Stimulated activated CD4-positive, alpha-beta T cell treated with anti-CD3 and anti-CD28 coated beads, Interleukin-2, amount 100 ng/mL, for 24 hours (primary cell): Measurements from ENCODE around the gene ARHGAP11B.
A peak's percentile ranks its signal among the peaks of the same experiment; 100 is the strongest.
"Not testable (repeated sequence)": the region's sequence is repeated elsewhere in the genome, so short reads cannot be mapped to it uniquely, and the experiment has no call there.

ENCODE experiments used
- DNase-seq, 2 donors: peaks; one replicate each; pipeline ENCODE4 v3.0.0-alpha.2; 2020

Gene ARHGAP11B

DNA sequence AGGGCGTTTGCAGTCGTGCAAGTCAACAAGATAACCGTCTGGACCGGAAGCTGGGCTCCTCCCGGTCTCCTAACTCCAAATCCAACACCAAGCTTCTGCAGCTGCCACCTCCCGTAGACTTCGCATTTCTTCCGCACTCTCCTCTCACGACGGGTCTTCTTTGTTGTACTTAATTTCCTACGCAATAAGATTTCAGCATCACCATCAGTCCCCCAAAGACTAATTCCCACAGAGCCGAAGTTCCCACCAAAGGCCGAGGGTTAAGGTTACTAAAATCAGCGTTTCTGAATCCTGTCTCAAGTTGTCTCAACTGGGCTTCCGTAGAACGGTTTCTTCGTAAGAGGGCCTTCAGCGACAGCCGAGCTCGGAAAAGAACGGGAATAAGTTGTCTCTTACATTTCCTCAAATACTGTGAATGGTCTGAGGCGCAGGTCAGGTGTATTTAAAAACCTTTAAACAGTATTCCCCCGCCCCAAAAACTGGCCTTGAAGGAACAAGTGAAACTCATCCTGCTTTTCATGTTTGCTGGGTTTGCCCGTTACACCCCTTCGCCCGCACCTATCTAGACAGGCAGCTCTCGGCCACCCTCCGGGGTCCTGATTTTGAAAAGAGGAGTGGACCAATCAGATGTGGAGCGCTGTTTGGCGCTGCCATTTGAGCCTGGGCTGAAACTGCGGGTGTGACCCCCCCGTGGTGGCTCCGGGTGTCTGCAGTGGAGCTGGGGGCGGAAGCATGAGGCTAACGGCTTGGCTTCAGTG lies at the start of gene ARHGAP11B:
TSS of gene ARHGAP11B (plus strand) at position 693 of the 758 bp plus-strand sequence.
- DNase-seq: peak; percentile 94 to 95

DNA sequence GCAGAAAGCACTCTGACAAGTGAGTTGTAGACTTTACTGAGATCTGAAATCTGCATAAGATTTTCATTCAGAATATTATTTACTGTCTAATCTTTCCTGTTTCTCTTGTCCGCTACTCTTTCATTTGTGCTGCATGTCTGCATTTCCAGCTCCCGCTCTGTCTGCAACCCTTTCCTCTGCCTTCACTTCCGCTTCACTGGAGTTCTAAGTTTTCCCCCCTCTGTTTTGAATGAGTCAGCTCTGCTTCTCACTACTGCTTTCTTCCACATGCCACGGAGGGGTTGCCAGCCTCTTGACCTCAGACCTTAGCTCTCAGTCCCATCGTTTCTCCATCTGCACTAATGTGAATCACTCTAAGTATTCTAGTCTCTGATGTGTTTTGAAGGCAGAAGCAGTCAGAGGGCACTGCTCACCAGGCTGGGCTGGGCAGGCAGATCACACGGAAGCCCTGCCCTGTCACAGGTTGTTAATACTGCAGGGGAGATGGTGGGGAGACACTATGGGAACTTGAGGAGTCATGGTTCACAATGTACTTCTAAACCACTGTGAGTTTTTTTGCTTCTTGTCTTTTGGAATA lies 46.4 kb upstream of the ARHGAP11B start:
- not testable (repeated sequence) for DNase-seq

- DNase-seq: not testable (repeated sequence)
These were observed 45.2 kb upstream of the ARHGAP11B start for GRCh38 chr15:30580716-30581115.

DNA sequence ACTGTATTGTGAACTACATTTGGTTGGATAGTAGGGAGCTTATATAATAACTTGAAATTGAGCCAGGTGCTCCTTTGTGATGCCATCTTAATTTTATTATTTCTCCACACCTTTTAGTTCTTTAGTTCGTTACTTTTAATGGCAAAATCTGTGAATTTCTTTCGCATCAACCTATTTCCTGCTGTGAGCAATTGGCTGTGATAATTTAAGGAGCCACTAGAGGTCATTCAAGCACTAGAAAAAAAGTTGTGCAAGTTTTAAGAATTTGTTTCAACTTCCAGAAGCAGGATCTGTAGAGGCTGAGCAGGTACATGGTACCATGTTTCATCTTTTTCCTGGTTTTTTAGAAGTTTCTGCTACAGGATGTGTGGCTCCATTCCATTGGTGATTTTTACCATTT lies 27.0 kb upstream of the ARHGAP11B start:
- DNase-seq: not testable (repeated sequence)

DNA sequence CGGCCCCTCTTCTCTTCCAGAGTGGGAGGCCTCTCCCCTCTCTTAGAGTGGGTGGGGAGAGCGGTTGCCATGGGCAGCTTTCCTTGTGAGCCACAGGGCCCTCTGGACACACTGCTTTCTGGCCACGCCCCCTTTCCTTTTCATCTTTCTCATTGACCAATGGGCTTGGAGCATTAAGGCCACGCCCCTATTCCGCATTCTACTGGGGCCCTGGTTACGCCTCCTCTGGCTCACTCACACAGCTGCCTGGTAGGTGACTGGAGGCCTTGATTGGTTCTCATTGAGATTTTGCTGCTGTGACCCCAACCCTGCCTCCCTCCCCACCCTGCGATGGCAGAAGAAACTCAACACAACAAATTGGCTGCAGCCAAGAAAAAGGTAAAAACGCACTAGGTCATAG lies 22.1 kb upstream of the ARHGAP11B start, which contains the start of gene GOLGA8H:
TSS of gene GOLGA8H (plus strand) at position 233 of the 400 bp plus-strand sequence. CDS start at position 331, 98 bp downstream.
- not testable (repeated sequence) for DNase-seq

DNA sequence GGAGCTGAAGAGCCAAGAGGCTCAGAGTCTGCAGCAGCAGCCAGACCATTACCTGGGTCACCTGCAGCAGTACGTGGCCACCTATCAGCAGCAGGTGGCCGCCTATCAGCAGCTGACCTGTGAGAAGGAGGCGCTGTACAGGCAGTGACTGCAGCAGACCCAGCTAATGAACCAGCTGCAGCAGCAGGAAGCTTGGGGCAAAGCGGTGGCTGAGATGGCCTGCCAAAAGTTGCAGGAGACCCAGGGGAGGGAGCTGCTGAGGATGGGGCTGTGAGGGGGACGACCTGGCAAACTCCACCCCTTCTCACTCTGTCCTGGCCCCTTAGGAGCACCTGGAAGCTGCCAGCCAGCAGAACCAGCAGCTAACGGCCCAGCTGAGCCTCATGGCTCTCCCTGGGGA lies 13.7 kb upstream of the ARHGAP11B start:
- not testable (repeated sequence) for DNase-seq

DNA sequence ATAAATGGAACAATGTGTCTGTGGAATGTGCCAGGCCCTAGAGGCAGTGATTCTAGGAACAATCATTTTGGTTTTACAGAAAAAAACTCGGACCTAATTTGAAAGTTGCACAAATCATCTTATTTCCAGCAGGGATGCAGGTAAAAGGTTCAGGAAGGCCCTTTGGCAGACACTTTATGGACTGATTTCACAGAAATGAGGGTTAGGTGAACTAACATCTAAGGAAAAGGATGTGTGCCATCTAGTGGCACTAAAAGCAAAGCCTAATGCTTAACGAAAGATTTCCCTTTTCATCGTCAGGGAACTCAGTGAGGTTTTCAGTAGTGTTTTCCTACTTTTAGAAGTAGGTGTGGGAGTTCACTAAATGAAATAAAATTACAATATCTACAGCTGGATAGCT lies 4.6 kb upstream of the ARHGAP11B start:
- DNase-seq: not testable (repeated sequence)

GRCh38 chr15:30626194-30626565 lies 252 bp downstream of the ARHGAP11B start:
- not testable (repeated sequence) for DNase-seq

- peak in 1 of 2 donors; percentile 9 for DNase-seq
These were observed 704 bp downstream of the ARHGAP11B start for GRCh38 chr15:30626632-30627031.

DNA sequence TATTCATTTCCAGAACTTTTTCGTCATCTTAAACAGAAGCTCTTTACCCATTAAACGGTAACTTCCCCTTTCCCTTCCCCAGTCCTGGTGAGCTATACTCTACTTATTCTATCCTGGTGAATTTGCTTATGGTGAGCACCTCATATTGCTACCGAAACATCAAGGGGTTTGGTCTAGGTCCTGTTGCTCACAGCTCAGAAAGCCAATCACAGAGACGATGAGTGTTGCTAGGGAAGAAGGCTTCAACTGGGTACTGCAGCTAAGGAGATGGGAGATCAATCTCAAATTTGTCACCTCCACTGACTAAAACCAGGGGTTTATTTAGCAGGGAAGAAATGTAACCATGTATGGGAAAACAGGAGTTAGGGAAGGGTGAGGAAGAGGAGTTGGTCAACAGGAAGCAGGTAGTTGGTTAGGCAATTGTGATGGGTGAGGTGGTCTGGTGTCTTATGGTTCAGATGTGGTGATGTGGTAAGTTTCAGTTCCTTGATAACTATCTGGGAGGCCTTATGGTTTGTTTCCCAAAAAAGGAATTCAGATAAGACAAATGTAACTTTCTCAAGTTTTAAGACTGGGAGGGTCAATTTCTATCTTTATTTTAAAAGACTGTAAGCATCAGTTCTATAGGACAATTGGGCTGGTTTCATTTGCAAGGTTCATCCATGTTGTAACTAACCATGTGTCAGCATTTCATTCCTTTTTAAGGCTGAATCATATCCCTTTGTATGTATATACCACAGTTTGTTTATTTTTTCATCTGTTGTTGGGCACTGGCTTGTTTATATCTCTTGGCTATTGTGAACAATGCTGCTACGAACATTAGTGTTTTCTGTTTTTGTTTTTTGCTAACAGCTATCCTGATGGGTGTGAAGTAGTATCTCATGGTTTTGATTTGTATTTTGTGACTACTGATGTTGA lies 24.3 kb downstream of the ARHGAP11B start:
- no peak for DNase-seq

- DNase-seq: not testable (repeated sequence)
These were observed 35.2 kb downstream of the ARHGAP11B start for GRCh38 chr15:30661154-30661553.

DNA sequence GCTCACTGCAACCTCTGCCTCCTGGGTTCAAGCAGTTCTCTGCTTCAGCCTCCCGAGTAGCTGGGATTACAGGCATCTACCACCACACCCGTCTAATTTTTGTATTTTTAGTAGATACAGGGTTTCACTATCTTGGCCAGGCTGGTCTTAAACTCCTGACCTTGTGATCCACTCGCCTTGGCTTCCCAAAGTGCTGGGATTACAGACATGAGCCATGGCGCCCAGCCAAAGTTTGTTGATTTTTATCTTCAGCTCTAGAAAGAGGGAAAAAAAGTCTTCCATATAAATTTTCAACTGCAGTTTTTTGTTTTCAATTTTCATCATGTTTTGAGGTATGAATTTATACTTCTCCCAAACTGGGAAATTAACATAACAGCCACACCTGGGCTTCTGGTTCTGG lies 43.7 kb downstream of the ARHGAP11B start:
- not testable (repeated sequence) for DNase-seq

GRCh38 chr15:30670056-30670455 lies 44.1 kb downstream of the ARHGAP11B start:
- DNase-seq: no peak

GRCh38 chr15:30671309-30671708 lies 45.4 kb downstream of the ARHGAP11B start:
- DNase-seq: no peak

- DNase-seq: no peak
These were observed 49.2 kb downstream of the ARHGAP11B start for GRCh38 chr15:30675126-30675525.

DNA sequence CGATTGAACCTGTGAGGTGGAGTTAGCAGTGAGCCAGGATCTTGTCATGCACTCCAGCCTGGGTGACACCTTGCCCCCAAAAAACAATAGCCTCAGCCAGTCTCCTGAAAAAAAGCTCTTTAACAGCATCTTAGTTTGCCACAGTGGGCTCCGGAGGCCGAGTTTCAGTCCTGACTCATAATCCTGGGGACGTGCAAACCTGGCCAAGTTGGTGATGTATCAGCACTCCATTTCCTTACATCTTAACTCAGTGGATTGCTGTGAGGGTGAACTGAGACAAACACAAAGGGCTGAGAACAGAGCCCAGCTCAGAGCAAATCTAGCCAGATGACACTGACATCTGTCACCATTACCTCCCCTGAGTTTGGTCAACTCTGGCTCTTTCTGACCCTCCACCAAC lies 50.0 kb downstream of the ARHGAP11B start:
- not testable (repeated sequence) for DNase-seq

GRCh38 chr15:30680997-30681396 lies 55.1 kb downstream of the ARHGAP11B start:
- not testable (repeated sequence) for DNase-seq

GRCh38 chr15:30685709-30686285 lies 59.9 kb downstream of the ARHGAP11B start:
- not testable (repeated sequence) for DNase-seq

DNA sequence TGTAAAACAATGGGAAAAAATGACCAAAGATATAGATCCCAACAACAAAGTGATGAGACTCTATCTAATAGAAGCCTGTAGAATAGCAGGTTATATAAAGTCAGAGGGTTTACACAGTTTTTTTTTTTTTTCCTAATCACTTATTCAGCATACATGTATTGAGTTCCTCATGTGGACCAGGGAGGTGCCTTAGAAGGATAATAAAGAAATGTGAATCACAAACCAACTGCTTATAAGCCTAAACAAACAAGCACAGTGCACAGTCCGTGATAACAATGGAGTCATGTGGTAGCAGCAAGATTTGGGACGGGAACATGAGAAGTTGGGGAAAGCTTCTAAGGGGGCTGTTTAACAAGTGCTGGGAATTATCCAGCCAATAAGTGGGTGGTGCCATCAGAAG lies 60.7 kb downstream of the ARHGAP11B start:
- DNase-seq: not testable (repeated sequence)
